SW480 (cell line): ENCODE results near the gene IL5RA.

Source experiments
- DNase-seq: peaks from one replicate; pipeline ENCODE4 v3.0.0-alpha.2; 2016; ENCODE audit warnings: low spot score

Gene IL5RA

DNA sequence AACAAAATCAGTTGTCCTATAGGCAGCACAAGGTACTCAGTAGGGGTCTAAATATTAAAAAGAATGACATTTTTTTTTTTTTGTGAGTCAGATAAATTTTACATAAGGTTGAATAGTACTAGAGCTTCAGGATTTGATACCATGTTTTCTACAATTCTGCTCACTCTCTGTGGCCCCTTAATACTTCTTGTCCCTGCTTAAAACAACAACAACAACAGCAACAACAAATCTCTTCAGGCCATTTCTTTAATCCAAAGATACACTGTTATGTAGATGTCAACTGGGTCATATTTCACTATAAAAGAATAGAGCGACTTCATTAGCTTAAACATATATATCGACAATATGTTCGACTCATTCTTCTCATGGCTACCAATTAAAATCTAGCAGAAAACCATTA, 3.0 kb downstream of the IL5RA start:
- no peak for DNase-seq

DNA sequence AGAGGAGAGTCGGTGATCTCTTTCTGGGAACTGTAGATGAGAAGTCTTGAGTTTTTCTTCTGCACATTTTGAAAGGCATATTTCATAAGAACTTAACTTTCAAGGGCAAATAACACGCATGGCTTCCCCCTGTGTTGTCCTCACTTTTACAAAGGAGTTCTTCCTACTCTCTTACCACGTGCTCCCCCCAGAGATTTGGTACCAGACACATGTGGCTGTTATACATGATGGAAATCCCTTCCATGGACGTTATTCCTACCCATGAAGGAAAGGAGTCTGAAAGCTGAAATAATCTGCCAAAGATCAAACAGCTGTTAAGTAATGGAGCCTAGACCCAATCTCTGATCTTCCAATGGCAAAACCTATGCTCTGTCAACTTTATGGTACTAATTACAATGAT, 4.4 kb downstream of the IL5RA start:
- no peak for DNase-seq

DNA sequence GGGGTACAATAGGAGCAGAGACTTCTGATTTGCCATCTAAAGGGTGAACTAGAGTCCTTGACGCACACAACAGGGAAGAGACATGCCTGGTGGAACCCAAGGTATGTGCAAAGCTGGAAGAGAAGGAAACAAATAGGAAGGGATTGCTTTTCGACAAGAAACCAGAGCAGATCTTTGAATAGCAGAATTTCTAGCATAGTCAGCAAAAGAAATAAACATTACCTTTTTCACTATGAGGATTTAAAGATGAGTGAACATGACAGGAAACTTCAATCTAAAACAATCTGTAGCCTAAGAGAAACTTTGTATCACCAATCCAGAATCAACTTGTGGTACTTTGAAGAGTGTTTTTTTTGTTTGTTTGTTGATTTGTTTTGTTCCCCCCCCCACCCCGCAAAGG, 4.9 kb downstream of the IL5RA start:
- no peak for DNase-seq

DNA sequence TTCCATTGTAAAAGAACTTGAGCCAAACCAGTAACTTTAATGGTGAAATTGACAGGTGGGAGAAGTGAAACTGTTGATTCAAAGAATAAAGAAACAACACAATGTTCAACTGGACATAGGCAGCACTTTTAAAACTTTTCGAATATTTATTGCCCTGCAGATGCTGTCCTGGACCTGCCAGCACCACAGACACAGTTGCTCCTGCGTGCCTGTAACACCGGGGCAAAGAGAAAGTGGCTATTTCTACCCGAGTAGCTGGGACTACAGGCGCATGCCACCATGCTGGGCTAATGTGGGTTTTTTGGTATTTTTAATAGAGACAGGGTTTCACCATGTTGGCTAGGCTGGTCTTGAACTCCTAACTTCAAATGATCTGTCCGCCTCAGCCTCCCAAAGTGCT, 7.4 kb downstream of the IL5RA start:
- DNase-seq = no peak

DNA sequence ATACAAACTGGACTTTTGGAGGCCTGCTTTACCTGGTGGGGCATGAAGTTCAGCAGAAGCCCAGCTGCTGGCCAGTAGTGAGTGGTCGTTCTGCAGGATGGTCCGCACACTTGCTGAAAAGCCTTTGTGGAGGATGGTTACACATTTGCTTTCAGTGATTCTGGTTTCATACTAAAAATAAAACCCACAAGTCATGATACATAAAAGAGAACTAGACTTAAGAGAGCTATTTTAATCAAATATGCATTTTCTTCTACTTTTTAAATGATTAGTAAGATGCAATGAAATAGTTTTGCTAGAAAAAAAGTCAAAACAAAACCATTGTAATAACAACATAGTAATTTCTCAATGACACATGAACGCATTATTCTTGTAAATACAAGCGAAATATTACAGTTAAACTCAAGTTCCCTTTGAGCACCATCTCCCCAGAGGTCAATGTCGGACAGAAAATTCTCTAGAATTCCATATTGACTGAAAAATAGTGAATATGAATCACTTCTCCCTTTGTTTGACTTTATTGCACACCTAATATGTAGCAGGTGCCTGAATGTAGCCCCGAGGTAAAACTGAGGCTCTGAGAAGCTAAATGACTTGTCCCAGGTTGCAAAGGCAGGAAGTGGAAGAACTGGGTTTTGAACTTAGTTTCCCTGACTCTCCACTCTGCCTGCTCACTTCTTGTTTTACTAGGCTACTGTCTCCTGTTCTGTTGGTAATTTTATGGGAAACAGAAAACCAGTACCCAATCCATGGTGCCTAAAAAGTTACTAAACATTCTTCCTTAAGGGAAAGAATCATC, 8.3 kb downstream of the IL5RA start:
- no peak for DNase-seq

DNA sequence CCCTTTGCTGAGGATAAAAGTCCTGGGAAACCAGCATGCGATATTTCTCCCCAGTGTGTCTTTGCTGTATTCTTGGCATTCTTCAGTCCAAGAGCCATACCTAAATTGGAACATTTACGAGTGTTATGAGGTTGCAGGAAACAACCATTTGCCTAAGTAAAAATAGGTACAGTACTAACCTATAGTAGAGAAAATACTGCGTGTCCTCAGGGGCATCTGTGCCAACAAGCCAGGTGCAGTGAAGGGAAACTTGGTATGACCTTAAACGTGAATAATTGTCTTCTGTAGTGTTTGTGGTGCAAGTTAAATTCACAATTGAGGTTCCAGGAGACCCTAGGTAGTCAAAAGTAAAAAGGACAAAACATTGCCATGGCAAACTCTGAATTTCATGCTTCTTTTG, 12.2 kb downstream of the IL5RA start:
- no peak for DNase-seq

DNA sequence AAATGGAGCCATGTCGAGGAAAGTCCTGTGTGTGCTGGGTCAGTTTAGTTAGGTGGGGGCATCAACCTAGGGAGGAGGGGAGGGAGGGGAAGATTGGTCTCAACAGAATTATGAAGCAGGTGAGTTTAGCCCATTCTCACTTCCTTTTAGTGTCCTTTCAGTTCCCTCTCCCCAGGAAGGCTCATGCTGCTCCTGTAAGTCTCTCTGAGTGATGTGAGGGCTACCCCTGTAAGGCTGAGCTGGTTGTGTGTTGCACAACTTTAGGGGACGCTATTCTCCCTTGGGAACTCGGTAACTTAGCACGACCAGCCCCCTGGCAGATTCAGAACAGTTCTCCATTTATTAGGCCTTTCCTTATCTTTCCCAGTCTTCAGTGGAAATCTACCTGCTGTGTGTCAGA, 21.2 kb downstream of the IL5RA start:
- DNase-seq = no peak

DNA sequence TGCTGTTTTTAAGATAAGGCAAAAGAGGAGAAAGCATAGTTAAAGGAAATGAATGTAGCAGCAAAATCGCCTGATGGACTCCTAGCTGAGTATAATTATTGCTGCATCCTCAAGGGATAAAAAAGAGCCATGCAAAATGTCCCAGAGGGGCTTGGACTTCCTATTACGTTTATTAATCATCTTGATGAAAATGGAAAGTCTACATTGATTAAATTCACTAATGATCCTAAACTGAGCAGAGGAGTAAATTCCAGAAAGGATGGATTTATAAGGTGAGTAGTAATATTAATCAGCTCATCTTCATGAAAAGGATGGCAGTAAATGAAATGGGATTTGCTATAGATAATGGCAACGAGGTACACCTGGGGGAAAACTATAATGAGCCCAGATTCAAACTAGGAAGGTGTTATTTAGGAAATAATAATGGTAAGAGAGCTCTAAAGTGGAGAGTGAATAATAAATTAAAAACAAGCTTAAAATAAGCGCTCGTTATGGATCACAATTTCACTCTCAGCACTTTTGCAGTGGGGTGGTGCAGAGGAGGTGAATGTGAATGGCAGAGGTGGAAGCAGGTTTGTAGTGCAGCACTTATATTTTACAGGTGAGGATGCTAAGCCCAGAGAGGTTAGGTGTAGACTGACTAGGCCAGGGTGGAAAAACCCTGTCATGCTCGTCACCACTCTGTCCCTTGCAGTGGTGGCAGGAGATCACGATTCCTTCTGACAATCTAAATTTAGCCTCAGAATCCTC, 22.3 kb downstream of the IL5RA start:
- no peak for DNase-seq

DNA sequence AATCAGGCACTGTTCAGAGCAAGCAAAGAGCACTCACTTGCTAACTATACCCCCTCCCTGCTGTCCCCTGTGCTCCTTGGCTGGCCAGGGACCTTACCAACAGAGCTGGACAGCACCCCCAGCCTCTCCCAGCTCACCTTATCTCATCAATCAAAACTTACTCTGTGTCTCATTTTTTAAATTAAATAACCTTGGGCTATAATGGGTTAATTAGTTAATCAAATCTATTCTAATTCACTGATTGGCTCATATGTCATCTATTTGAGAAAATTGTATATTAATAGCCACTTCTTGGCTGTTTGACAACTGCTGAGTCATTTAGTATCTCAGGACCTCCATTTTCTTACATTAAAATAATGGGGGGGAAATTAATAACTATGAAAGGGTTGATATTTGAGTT, 22.9 kb downstream of the IL5RA start:
- no peak for DNase-seq

DNA sequence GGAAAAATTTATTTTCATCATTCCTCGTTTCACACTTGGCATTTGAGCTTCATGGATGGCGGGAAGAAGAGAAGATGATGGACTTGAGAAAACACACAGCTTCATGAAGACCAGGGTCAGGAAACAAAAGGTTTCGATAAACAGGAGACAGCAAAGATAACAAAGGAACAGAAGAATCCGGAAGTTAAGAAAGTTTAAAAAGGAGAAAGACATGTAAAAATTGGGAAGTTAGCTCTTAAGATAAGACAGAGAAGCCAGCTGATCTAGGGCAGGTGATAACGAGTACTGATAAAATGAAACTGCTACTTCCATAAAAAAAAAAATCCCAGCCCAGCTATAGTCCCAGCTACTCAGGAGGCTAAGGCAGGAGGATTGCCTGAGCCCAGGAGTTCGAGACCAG, 23.9 kb downstream of the IL5RA start:
- DNase-seq = no peak

DNA sequence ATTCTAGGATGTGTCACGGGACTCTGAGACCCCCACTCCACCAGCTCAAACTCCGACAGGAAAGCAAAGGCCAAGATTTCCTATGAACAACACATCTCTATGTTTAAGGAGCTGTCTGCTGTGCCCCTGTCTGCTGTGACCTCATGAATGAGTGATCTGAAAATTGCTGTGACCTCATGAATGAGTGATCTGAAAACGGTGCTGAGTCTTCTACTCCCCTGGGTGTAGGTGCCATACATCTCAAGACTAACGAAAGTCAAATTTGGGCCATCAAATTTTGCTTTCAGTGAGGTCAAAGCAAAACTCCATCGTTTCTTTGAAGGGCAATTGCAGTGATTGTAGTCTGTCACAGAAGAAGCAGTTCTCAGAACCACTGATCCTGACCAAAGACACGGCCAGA, 24.4 kb downstream of the IL5RA start:
- DNase-seq = no peak

DNA sequence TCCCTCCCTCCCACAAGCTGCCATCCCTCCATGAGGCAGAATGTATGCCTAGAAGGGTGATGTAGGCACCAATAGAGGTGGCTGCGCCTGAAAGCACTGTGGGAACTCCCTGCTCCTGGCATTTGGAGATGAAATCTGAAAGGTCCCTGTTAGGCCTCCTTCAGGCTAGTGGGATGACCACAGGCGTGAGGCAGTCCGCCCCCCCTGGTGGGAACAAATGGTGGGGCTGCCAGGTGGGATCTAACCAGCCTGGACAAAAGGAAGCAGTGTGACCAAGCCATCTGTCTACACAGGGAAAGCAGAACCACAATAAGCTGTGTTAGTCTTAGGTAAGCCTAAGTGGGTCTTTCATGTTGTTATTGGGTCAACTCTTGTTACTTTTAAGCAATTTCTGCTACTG, 25.3 kb downstream of the IL5RA start:
- no peak for DNase-seq

DNA sequence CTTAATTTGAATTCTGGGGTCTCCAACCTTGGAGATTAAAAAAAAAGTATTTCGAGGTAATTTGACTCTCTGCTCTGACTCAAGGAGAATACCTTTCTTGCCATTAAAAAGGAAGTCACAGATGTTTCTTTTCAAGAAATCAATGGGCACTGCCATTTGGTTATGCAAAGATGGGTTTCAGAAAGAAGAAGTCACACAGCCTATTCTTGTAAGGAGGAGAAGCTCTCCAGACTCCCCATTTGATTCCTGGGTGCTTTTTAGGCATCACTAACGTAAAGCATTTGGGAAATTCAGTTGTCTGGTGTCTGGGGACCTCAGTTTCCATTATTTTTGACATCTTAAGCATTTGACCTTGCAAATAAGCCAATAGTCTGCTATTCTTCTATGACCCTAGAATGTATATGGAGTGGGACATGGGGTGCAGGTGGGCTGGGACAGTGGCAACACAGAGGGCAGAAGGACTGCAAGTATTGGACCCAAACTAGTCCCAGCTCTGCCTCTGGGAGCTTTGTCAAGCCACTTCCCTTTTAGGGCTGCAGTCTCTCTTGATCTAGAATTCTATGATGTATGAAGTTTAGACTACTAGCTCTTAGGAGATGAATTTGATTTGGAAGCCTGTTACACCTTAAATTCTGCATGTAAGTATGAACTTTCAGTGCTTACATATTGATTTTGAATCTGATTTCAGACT, 27.8 kb downstream of the IL5RA start:
- DNase-seq = no peak

DNA sequence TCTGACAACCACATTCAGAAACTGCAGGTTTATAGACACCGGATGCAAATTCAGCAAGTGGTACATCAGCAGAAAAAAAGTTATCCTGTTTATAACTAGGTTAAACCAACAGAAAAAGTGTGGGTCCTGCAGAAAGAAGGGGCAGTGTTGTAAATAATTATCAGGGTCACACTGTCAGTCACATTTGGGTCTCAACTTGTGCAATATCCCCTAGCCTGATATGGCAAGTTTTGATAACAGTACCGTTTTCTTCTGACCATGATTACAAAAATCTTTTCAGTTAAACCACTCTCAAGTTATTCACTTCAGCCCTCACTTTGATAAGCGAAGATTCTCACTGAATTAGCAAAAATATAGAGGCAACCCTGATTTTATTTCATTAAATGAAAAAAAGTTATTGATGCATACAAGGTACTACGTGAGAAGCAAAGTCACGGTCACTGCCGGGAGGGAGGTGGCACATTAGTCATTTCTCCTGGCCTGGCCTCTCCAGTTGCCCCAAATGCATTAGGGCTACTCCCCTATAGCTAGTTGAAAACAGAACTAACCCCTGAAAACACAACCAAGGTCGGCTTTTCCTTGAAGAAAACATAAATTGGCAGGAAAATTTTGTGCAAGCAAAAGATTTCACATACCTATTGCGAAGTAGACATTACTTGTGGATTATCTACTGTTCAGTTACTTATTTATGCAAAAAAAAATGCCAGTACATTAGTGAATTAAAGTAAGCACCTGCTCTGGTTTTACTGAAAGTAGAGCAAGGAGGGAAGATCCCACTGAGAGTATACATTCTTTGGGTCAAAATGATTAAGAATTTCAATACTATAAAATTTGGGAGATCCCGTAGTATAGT, 28.6 kb downstream of the IL5RA start:
- DNase-seq = no peak

DNA sequence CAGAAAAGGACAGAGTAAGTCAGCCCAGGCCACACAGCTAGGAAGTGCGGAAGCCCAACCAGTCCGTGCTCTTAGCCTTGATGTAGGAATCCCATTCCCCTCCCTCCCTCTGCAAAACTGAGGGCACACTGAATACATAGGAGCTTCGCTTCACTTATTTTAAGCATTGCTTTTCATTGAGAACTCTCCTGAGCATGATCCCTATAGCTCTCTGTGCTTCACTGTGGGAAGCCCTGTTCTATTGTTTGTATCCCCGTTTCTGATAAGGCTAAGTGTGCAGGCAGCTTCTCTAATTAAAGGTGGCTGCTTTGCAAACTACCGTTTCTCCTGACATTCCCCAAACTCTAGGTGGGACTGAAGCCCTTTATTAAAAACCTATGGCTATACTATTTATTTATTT, 29.9 kb downstream of the IL5RA start:
- no peak for DNase-seq

DNA sequence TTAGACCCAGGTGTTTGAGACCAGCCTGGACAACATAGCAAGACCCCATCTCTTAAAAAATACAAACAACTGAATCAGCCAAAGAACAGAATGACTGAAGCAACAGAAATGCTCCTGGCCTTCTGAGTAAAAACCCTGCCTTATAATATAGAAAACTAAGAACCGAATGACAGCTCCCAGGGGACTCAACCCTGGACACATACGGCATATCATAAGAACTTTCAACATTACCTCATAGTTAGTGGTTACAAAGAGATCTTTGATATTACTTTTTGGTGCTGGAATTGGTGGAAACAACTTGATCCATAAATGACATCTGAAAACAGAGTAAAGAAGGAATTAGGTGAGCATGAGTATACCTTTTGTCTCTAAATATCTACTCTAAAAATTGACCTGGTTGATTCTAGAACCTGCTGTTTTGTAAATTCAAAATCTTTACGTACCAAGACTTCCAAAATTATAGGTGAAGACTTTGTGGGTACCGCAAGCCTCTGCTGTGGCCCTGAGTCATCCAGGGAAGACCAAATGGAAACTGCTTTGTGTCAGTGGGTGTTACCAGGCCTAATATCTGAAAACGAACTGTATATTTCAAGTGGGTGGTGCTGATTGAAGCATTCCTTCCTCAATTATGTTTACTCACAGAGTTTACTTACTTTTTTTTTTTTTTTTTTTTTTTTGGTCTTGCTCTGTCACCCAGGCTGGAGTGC, 35.5 kb downstream of the IL5RA start:
- no peak for DNase-seq

DNA sequence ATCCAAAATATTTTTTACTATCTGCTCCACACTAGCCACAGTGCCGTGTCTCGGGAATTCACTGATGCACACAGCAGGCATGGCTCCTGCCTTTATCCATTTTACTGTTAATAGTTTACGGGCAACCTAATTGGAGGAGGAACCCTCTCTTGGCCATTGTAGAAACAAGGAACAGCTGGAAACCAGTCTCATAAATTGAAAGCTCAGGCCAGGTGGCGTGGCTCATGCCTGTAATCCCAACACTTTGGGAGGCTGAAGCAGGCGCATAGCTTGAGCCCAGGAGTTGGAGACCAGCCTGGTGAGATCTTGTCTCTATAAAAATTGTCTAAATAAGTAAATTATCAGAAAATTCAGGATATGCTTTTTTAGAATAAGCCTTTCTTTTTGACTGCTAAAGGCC, 39.0 kb downstream of the IL5RA start:
- no peak for DNase-seq

DNA sequence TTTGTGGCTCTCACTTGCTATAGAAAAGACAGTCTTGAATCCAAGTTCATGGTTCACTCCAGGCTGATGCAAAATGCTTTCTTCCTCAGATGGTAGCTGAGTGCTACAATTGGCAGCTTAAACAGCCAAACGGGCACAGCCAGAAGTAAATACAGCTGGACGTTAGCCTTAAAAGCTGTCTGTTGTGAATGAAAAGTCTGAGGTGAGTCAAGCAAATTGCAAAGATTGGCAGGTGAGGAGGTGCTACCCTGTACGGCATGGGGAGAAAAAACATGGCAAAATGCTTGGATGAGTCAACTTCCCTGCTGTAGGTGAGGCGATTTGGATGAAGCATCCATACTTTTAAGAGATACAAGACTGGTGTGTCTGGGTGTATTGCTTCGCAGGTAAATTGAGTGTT, 40.5 kb downstream of the IL5RA start:
- DNase-seq = no peak

DNA sequence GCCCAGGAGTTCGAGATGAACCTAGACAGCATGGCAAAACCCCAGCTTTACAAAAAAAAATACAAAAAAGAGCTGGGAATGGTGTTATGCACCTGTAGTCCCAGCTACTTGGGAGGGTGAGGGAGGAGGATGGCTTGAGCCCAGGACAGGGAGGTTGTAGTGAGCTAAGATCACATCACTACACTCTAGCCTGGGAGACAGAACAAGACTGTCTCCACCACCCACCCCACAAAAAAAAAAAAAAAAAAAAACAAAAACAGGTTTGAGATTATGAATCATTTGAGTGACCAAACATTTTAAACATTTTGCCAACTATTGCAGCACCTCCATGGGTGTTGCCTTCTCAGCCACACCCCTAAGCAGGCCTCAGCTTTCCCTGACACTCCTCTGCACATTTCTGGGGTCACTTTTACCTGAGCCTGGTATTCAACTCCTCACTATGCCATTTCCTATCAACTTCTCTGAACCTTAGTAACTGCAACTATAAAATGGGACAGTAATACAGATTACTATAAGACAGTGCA, 41.8 kb downstream of the IL5RA start:
- DNase-seq = no peak

DNA sequence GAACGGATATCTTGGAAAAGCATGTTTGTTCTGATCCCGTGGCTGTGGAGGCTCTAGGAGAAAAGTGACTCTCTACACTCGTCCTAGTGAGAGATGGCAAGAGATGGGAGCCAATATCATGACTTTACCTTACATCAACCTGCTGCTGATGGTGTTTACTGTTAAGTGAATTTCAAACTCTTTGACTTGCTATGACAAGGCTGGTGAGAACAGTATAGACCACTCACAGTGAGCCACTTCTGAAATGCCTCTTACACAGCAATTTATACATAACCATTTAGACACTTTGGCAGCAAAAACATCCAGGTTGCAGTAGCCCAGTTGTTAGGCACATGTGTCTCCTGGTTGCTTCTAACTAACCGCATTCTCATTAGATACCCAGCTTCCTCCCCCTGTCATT, 43.3 kb downstream of the IL5RA start:
- no peak for DNase-seq

DNA sequence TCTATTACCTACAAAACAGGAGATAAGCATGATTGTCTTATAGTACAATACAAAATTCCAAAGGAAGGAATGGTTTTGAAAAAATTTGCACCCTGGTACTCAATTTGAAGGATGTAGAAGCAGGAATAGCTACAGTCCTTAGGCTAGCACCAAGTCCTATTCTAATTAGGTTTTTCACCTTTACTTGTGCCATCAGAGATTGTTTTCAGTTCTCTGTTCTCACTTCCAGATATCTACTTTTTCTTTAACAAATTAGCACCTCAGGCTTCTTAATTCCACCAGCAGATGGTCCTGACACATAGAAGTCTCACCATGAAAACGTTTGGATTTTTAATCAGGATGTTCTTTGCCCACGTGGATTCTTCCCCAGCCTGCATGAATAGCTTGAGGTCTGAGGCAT, 43.8 kb downstream of the IL5RA start:
- DNase-seq = no peak
